RCC 7860 (cell line): Measurements from ENCODE around the gene CCDC158.
A peak's percentile ranks its signal among the peaks of the same experiment; 100 is the strongest.
"Not testable (repeated sequence)": the region's sequence is repeated elsewhere in the genome, so short reads cannot be mapped to it uniquely, and the experiment has no call there.

Experiments used
- DNase-seq: peaks from one replicate; pipeline ENCODE4 v3.0.0-alpha.2; 2015; ENCODE audit warnings: low spot score
- FAIRE-seq: peaks from 2 replicates; lab custom pipeline; 2012; peaks lifted over from hg19 to GRCh38; lab: Jason Lieb, UNC

The CCDC158 gene

GRCh38 chr4:76313547-76313946 is 107.4 kb downstream of the CCDC158 start:
- DNase-seq (no peak), FAIRE-seq (no peak)

DNA sequence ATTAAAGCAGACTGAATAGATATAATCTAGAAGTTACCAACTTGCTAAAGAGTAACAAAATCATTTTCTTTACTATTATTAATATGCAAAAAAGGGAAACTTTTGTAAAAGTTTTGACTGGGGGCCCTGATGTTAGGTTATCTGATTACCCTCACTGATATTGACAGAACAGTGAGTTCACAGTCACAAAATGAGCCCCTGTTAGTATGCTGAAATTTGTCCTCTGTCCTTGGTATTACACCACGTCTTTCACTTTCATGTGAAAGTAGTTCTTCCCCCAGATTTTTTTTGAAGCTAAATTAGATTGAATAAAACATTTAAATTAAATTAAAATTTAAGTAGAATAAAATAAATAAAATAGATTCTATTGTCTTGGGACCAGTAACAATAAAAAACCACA is 108.5 kb downstream of the CCDC158 start:
- FAIRE-seq (no peak), DNase-seq (no peak)

DNA sequence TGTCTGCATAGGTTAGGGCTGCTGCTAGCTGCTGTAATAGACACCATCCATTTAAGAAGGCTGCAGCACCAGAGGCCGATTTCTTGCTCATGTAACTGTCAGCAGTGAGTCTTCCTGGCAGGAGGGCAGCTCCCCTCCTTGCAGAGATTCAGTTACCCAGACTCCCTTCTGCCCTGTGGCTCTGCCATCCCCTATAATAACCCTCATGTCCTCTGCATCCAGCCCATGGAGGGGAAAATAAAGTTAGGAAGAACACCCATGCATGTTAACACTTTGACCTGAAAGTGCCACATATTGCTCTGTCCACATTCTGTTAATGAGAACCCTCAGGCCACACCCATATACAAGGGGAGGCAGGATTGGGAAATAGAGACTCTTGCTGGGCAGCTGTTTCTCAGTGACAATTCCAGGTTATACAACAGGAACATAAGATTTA is 109.0 kb downstream of the CCDC158 start:
- FAIRE-seq (no peak), DNase-seq (no peak)

- FAIRE-seq, result no peak
- DNase-seq, result no peak
Observed at GRCh38 chr4:76310683-76311082, 110.3 kb downstream of the CCDC158 start.

GRCh38 chr4:76309939-76310550 is 110.9 kb downstream of the CCDC158 start:
- FAIRE-seq, result no peak
- DNase-seq, result no peak

DNA sequence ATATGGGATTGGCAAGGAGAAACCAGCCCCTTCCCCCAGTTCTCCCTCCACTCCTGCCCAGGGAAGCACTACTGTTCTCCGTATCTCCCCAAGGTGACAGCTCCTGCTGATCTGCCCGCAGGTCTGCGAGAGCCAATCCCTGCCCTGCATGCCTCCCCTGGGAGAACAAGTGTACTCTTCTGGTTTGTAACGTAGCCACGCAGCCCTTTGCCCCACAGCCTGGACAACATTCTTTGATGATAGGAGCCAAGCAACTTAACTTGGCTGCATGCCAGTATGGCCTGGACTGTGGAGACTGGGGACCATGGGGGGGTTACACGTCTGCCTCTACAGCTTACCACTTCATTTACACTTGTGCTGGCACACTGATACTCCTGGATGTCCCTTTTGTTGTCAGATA is 112.4 kb downstream of the CCDC158 start:
- no peak for FAIRE-seq
- no peak for DNase-seq

DNA sequence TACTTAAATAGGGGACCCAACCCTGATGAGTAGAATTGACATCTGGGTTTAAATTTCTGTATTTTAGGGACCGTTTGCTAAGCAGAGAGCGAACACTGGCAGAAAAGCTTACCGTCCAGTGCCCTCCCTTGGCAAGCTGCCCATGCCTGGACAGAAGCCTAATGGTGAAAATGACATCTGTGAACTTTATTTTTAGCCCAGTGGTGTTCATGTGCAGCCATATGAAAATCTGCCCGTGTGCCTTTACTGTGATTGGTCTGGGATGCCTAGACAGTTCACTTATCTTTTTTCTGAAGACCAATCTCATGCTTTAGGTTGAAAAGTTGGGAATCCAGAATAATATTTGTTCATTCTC is 113.3 kb downstream of the CCDC158 start:
- DNase-seq (peak; percentile 33), FAIRE-seq (peak; percentile 4)

DNA sequence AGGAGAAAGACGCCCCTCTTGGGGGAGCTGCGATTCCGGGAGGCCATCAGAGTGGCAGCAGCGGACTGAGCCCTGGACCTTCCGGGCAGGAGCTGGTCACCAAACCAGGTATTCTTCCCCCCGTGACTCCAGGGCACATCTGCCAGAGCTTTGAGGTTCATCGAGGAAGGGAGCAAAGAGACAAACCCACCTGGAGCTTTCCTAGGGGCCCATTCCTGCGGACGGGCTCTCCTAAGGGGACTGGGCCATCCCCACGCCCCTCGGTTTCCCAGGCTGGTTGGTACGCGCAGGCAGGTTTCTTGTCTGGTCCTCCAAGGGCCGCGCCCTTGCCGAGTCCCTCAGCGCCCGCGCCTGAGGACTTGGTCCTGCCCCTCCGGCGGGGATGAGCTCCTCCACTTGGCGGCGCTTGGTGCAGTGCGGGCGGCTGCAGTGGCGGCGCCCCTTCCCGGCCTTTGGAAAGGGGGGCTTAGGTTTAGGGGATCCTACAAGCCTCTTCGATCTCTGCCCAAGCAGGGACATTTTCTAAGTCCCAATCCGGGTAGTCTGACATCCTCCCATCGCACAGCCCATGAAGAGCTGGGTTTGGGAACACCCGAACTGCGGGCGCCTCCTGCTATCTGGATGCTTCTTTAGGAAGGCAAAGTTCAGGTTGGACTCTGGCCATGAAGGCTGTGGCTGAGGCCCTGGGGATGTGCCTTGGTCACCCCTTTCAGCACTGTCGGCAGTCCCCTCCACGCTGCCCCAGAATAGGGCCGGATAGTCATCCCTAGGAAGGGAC is 113.9 kb downstream of the CCDC158 start:
- DNase-seq (peak; percentile 31), FAIRE-seq (no peak)

DNA sequence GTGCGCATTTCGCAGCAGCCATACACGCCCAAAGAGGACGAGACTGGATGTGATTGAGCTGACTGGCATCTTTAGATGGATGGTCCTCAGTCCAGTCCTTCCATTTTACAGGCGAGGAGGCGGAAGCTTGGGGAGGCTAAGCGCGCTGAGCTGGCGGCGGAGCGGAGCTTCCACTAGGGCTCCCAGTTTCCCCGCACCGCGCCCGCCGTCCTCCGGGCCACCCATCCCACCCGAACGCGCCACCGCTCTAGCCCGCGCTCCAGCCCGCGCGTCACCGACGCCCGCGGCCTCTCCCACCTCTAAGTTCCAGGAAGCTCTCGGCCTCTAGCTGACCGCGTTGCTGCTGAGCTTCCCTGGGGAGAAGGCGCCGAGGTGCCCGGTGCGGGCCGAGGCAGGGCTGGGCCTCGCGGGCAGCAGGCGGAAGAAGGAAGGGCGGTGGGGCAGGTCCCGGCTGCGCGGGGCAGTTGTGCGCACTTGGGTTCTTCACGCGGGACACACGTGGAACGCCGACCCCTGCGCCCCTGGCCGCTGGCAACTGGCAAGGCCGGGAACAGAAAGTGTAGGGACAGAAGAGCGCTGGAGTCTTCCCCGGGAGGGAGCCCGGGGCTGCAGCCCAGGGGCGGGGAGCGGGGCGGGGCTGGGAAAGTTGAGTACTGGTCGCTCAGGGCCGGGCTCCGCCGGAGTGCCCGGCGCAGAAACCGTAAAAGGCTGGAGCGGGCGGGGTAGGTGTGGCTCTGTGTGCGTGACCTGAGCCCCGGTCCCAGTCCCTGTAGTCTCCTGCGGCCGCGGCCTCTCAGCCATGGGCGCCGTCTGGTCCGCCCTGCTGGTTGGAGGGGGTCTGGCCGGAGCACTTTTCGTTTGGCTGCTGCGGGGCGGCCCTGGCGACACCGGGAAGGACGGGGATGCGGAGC is 114.7 kb downstream of the CCDC158 start, which contains the start of gene STBD1:
TSS of gene STBD1 (plus strand) at position 763 of the 911 bp plus-strand sequence. CDS start at position 800, 37 bp downstream.
- FAIRE-seq (no peak), DNase-seq (peak; percentile 64)

DNA sequence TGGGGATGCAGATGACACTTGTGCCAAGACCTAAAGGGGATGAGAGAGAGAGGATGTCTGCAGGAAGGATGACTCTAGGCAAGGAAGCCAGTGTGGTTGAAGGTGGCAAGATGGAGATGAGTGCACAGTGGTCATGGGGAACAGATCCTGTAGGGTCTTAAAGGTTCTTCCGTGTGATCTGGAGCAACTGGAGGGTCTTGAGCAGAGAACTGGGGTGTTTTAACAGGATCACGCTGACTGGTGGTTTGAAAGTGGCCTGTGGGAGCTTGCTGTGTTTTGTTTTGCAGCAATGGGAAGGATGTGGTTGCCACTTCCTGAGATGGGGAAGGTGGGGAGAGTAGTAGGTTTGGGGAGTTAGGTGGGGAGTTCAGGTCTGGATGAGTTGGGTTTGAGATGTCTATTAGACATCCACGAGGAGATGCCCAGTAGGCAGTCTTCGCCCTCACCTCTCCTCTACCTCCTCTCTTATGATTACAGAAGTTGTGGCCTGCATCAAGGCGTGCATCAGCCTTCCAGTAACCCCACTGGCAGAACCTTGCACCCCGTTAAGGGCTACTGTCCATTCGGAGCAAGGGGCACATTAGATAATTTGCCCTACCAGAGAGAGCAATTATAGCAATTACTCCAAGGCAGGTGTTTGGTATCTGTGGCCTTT is 115.8 kb downstream of the CCDC158 start:
- FAIRE-seq (no peak), DNase-seq (no peak)

DNA sequence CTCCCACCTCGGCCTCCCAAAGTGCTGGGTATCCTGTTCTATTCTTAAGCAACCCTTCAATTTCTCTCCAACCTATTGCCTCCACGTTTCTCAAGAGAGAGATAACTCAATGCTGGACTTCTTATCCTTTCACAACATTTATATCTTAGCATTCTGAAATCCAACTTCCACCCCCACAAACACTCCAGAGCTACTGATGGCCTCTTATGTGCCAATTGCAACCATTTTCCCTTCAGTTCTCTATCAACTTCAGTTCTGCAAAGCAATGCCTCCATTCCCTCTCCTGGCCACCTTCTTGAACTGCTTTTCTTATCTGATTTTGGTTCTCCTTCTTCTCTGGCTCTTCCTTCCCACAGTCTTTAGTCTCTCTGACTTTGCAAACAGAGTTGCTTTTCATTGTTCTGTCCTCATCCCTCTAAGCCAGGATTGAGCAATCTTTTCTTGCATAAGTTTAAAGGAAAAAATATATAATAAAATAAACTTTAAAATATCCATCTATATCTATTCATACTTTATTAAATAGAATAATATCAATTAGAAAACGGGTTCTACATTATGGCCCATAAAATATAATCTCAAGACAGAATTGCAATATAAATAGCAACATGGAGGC is 118.0 kb downstream of the CCDC158 start:
- DNase-seq (no peak), FAIRE-seq (no peak)

DNA sequence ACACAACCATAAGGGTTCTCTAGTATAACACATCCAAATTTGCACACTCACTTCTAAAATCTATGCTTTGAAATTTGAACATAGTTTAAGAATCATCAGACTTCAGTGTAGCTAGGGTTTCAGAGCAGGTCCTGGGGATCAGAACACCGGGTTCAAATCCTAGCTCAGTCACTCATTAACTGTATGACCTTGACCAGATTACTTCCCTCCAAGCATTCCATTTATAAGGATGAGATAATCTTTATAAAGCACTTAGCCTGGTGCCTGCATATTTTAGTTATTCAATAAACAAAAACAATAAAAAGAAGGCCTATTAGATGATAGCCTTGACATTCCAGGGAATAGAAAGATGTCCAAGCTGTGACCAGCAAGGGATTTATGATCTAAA is 119.2 kb downstream of the CCDC158 start:
- DNase-seq (no peak), FAIRE-seq (no peak)

- DNase-seq, result peak; percentile 81
- FAIRE-seq, result peak; percentile 96
Observed at GRCh38 chr4:76301068-76301774, 119.7 kb downstream of the CCDC158 start.

DNA sequence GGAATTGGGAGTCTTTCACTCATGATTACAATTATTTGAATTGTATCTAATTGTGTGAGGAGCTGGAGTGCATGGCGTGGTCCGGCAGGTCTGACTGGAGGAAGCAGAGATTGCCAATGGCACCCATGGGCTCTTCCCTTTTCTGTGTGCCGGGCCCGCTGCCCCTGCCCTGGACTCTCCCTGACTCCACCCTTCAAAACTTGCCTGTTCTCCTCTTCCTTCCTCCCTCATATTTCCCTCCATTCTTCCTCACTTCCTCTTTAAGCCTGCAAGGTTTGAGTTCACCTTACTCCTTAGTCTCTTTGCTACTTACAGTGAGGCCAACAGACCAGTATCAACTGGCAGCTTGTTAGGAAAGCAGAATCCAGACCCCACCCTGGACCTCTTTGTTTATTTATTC is 120.9 kb downstream of the CCDC158 start:
- DNase-seq, result no peak
- FAIRE-seq, result no peak

DNA sequence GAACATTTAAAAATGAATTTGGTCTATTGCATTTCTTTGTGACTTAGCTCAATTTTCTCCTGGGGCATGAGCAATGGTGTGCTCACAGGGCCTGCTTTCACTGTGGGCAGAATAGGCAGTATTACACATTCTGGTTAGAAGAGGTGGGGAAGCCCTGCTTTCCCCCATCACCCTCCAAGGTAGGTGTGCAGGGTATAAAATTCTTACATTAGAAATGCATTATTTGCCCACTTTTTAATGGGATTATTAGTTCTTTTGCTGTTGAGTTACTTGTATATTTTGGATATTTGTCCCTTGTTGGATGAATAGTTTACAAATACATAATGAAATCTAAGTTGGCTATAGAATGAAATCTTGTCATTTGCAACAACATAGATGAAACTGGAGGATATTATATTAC is 122.7 kb downstream of the CCDC158 start:
- DNase-seq, result no peak
- no peak for FAIRE-seq

- FAIRE-seq, result no peak
- no peak for DNase-seq
Observed at GRCh38 chr4:76296286-76296820, 124.6 kb downstream of the CCDC158 start.

- no peak for DNase-seq
- no peak for FAIRE-seq
Observed at GRCh38 chr4:76293772-76294171, 127.2 kb downstream of the CCDC158 start.

DNA sequence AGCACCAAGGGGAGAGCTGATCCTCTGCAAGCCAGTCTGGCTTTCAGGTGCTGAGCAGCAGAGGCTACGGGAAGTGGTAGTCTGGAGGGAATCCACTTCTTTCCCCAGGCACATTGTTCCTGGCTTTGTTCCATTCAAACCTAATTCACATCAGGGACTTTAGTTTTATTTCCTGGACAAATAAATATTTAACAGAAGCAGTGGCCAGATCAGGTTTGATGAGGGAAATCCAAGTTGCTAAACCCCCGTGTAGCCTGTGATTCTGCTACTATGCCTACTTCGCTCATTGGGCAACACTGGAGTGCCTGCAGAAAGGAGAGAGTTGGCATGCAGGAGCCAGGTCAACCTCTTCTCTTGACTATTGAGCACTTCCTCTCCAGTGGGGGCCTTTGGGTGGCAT is 128.2 kb downstream of the CCDC158 start:
- no peak for DNase-seq
- no peak for FAIRE-seq

- not testable (repeated sequence) for FAIRE-seq
Observed at GRCh38 chr4:76287811-76288210, 133.1 kb downstream of the CCDC158 start.

GRCh38 chr4:76283900-76284299 is 137.0 kb downstream of the CCDC158 start:
- DNase-seq (no peak), FAIRE-seq (no peak)

More at GRCh38 chr4:76287811-76288210, 133.1 kb downstream of the CCDC158 start:
- DNase-seq, result not testable (repeated sequence)
